GM19035 (cell line): Measurements from ENCODE around the gene AXL.
A peak's percentile ranks its signal among the peaks of the same experiment; 100 is the strongest.

Experiments used
- ATAC-seq: cut with Tn5 transposase; IDR thresholded peaks from one replicate; pipeline ENCODE4 v1.9.1; 2021; ENCODE audit not compliant: unreplicated experiment

Gene AXL

DNA sequence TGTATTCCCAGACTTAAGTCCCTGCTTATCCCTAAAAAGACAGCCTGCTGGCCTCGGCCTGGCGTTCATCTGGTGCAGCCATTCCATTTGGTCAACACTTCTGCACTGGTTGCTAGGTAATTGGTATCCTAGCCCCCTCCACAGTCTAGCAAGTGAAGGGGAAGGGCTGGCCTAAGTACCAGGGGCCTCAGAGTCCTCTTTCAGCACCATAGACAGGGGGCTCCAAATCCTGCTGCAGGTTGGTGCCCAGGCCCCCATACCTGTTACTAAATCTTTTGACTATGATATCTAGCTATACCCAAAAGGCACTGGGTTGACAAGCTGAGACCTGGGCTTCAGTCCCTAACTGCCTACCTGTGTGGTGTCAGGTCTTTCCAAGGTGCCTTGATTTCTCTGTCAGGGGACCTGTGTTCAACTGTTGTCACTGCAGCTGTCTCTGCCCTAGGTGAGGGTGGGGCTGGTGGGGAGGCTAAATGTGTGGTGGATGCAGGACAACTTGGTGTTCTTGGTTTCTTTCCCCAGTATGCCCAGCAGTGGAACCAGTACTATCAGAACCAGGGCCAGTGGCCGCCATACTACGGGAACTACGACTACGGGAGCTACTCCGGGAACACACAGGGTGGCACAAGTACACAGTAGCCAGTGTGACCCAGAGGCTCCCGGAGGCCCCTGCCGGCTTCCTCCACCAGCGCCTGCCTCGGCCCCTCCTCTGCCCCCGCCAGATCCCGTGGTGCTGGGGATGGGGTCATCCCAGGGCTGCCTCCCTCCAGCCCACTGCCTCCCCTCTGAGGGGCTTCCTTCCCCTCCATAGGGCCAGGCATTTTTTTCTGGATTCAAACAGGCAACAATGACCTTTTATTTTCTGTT is 87.1 kb downstream of the AXL start:
- ATAC-seq = no peak

DNA sequence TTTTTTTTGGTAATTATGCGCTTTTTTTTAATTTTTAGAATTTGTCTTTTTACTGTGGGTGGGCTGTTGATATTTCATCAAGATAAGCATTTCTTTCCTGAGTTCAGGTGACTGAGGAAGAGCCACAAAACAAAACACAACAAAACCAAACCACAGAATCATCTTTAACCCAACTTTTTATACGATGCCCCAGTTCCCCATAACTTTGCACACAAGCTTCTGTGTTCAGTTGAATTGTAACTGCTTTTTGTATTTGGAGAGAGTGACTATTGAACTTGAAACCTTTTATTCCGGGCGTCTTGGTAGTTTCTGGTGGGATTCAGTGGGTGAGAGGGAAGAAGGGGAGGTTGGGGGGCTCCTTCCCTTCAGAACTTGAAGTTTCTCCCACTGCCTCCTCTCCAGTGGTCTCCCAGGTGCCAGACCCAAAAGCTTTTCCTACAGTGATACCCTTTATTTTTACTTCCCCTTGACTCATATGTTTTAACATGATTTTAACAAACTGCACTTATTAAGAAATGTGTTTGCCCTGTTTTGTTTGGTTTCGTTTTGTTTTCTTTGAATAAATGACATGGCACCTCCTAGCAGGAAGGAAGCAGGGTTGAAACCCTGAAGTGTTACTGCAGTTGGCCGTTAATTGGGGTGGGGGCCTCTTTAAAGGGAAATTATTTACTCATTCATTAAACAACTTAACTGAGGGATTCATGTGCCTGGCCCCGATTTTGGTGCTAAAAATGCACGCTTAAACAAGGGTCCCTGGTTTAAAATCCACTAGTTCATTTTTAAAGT is 88.3 kb downstream of the AXL start:
- no peak for ATAC-seq

DNA sequence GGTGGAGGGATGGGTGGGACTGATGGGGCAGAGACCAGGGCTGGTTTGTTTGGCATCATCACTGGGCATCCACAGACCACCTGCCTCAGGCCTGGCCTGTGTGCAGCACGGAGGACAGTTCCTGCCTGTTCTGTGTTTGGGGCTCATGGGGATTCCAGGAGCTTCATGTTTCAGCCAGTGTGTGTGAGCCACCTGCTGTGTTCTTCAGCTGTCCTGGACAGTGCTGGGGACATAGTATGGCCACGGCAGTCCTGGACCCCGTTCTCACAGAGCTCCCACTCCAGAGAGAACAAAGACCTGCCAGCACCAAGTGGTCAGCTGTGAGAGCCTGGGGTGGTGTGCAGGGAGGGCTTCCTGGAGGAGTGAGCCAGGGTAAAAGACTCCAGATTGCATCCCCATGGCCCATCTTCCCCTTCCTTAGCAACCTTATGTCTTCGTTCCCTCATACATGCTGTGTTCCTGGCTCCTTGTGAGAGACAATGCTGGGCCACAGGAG is 89.0 kb downstream of the AXL start:
- ATAC-seq = no peak

DNA sequence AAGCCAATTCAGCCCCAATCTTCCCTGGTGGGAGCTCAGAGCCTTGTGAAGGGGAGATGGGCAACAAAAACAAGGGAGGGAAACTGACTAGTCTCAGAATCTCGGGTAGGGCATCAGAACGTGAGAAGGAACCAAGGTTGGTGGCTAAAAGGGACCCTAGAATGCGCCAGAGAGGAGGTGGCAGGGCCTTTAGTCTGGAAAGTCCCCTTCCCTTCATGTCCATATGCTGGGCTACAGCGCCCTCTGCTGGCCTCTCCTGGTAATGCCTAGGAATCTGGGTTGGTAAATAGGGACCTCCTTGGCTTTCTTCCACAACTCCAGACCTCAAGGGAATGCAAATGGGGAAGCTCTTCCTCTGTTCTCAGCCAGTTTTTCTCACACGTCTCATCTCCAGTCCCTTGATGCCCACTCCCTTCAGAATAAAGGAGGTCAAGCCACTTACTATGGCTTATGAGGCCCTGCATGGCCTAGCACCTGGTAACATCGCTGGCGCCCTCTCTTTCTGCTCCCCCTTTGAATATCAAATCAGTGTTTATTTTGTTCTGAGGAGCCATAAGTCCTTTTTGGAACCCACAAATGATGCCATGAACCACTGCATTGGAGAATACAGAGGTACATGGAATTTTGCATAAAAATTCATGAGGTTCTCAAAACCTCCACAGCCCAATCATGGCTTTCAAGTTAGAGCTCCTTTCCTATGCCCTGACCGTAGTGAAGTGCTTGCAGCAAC is 89.6 kb downstream of the AXL start:
- no peak for ATAC-seq

DNA sequence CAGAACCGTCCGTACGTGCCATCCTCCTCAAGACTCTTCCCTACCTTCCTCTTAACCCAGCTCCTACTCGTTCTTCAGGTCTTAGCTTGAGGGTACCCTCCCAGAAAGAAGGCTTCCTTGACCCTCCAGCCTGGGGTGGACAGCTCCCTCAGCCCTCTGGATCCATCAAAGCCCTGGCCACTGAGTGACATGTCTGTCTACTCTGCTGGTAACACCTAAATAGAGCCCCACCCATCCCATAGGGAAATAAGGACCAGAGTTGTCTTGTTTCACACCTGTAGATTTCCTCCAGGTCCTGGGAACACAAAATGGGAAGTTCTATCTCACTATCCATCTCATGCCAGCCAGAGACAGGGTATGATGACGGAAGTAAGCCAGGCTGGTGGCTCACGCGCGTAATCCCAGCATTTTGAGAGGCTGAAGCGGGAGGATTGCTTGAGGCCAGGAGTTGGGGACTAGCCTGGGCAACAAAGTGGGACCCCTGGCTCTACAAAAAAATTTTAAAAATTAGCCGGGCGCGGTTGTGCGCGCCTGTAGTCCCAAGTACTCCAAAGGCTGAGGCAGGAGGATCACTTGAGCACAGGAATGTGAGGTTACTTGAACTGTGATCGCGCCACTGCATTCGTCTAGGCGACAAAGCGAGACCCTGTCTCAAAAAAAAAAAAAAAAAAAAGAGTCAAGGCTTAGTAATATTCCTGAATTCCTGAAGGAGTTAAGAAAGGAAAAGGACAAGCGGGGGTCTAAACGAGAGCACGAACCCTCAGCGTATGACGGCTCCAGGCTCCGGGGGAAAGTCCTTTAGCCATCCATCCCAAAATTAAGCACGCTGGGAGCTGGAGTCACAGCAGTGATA is 90.4 kb downstream of the AXL start:
- no peak for ATAC-seq

DNA sequence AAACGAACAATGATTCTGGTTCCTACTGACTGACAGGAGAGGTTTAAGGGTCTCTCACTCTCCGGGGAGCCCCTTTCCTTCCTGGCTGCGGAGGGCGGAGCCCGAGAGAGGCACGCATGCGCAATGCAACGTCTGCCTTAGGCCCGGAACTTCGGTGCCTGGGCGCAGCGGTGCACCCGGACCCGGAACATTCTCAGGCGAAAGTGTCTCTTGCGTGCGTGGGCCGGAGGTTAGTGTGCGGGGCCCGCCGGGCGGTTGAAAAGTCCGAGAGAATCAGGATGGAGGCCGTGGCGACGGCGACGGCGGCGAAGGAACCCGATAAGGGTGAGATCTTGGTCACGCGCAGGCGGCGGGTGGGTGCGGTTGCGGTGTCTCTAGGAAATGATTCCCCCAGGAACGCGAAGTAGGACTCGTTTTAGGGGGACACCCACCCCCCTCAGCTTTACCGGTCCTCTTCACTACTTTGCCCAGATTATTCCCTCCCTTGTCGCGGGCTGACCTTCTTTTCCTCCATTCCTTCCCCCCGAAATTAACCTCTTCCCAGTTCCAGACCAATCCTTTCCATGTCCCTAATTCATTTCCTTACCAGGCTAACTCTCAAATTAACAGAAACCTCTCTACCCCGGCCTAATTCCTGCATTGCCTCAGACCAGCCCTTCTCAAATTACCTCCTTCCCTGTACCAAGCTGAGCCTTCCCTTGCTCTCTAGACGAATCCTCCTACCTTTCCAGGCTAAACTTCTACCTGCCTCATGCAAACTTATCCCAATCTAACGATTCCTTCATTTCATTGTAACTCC is 91.2 kb downstream of the AXL start, which contains the start of gene CCDC97:
Gene CCDC97 (plus strand): TSS at position 140 of the 799 bp plus-strand sequence. CDS start 139 bp downstream, at position 279.
- peak; percentile 81 for ATAC-seq

DNA sequence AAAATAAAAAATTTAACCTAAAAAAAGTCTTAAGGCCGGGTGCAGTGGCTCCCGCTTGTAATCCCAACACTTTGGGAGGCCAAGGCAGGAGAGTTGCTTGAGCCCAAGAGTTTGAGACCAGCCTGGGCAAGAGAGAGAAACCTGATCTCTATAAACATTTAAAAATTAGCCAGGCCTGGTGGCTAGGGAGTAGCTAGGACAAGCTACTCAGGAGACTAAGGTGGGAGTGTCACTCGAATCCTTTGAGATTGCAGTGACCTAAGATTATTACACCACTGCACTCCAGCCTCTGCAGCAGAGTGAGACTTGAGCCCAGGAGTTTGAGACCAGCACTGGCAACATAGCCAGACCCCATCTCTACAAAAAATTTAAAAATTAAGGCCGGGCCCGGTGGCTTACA is 92.0 kb downstream of the AXL start:
- ATAC-seq = no peak
